Upper lobe of left lung (tissue), 6 donors: ENCODE results near the gene FAXDC2. TPM values are rescaled to one million over a fixed set of nuclear protein-coding genes. Genes with fewer than 3 reads are reported as not detected.
"Not testable (repeated sequence)": the region's sequence is repeated elsewhere in the genome, so short reads cannot be mapped to it uniquely, and the experiment has no call there.

ENCODE experiments used
- ATAC-seq, 2 donors: fragments of 200-7000 bp; cut with Tn5 transposase; one replicate each; pipeline ENCODE4 v1.9.1; 2022; ENCODE audit warnings: mild to moderate bottlenecking in 2 of 2, moderate library complexity in 2 of 2; ENCODE audit not compliant: low FRiP score in 2 of 2
- DNase-seq, 2 donors: peaks; one replicate each; pipeline ENCODE4 v3.0.0-alpha.2; 2019 to 2020
- H3K27ac ChIP-seq, 4 donors: fragments of 200-600 bp; sonication (generic); one replicate each; pipeline ENCODE4 v1.5.1; 2016 to 2019
- H3K27me3 ChIP-seq, 4 donors: fragments of 200-600 bp; sonication (generic); one replicate each; pipeline ENCODE4 v1.5.1; 2017 to 2019
- H3K36me3 ChIP-seq, 4 donors: fragments of 200-600 bp; sonication (generic); one replicate each; pipeline ENCODE4 v1.5.1; 2016 to 2019
- H3K4me1 ChIP-seq, 4 donors: fragments of 200-600 bp; sonication (generic); one replicate each; pipeline ENCODE4 v1.5.1; 2018 to 2019
- H3K4me3 ChIP-seq, 4 donors: fragments of 200-600 bp; sonication (generic); one replicate each; pipeline ENCODE4 v1.5.1; 2017 to 2019; ENCODE audit warnings: mild to moderate bottlenecking in 2 of 4, moderate library complexity in 1 of 4
- H3K9me3 ChIP-seq, 4 donors: fragments of 200-600 bp; sonication (generic); one replicate each; pipeline ENCODE4 v1.5.1; 2018 to 2019
- CTCF ChIP-seq, 6 experiments: fragments of 450-650 bp in 4 of 6; fragments of 200-600 bp in 2 of 6; sonication (generic) in 2 of 6; IDR thresholded peaks; one replicate each; pipeline ENCODE4 v1.5.1; 2016 to 2019; ENCODE audit warnings: antibody characterized with exemption in 6 of 6
- EP300 ChIP-seq, 4 donors: sonication (generic); formaldehyde crosslinking; IDR thresholded peaks; one replicate each; pipeline ENCODE4 v1.5.1; 2017; ENCODE audit warnings: antibody characterized with exemption in 4 of 4, control low read depth in 2 of 4
- POLR2A ChIP-seq, 4 donors: fragments of 450-650 bp; IDR thresholded peaks; one replicate each; pipeline ENCODE4 v1.5.1; 2016 to 2017; ENCODE audit warnings: antibody characterized with exemption in 4 of 4, mild to moderate bottlenecking in 2 of 4
- POLR2AphosphoS5 ChIP-seq, 2 donors: sonication (generic); formaldehyde crosslinking; IDR thresholded peaks; one replicate each; pipeline ENCODE4 v1.5.1; 2017; ENCODE audit warnings: antibody characterized with exemption in 2 of 2
- WGBS, 2 donors: methylation state at CpG; one replicate each; pipeline ENCODE4 v1.1.5; 2017 to 2018; 5-methylcytosine and 5-hydroxymethylcytosine counted together
- total RNA-seq, 6 donors: library from RNA; depleted of rRNA in 4 of 6; stranded (reverse); fragments of >200 nt in 4 of 6; gene quantifications; one replicate each; pipeline versions ENCODE4 v1.1.0 to v1.2.1, GENCODE V29; 2016 to 2021
- donor health status: DM: no; HTN: no; CAD: no; lungs with moderate emphysema.
- donor health status: DM: no; HTN: yes; CAD: no; lungs with severe emphysema.

The FAXDC2 gene
- total RNA-seq, 6 donors from 2014 or later, result 41.7 to 147 (median 60.2) TPM

GRCh38 chr5:154823605-154824004 is 26.8 kb downstream of the FAXDC2 start:
- Histone ChIP-seq H3K9me3 (no peaks in the 10 kb centered on the region), H3K36me3 (peaks cover 9 to 72% (median 48%) of the 10 kb centered on the region in 4 donors), H3K4me1 (peaks cover 0 to 5% (median 0%) of the 10 kb centered on the region in 4 donors), H3K27ac (no peak overlapping the region), H3K27me3 (no peaks in the 10 kb centered on the region), H3K4me3 (no peak overlapping the region)
- ATAC-seq (no peak), DNase-seq (no peak)
- 94 to 96% methylated on average over 4 of the region's 4 CpGs for WGBS, 2 donors
- TF ChIP-seq CTCF (IDR thresholded peaks at IDR 0.05) (no peak), POLR2AphosphoS5 (IDR thresholded peaks at IDR 0.05) (no peak), EP300 (IDR thresholded peaks at IDR 0.05) (no peak), POLR2A (IDR thresholded peaks at IDR 0.05) (no peak)

- H3K4me3 ChIP-seq, DNase-seq, H3K27ac ChIP-seq, H3K4me1 ChIP-seq, H3K9me3 ChIP-seq, H3K27me3 ChIP-seq, ATAC-seq: not testable (repeated sequence)
- 95 to 97% methylated on average over 4 to 5 of the region's 5 CpGs for WGBS, 2 donors
- H3K36me3 ChIP-seq, result peaks cover 9 to 74% (median 49%) of the 10 kb centered on the region in 4 donors
Measured at GRCh38 chr5:154822896-154823295, 27.5 kb downstream of the FAXDC2 start.

GRCh38 chr5:154820383-154820782 is 30.0 kb downstream of the FAXDC2 start:
- DNase-seq, result no peak
- Histone ChIP-seq H3K27ac (no peak overlapping the region), H3K36me3 (peaks cover 9 to 91% (median 65%) of the 10 kb centered on the region in 4 donors), H3K4me1 (peaks cover 0 to 5% (median 0%) of the 10 kb centered on the region in 4 donors), H3K27me3 (no peaks in the 10 kb centered on the region), H3K9me3 (no peaks in the 10 kb centered on the region), H3K4me3 (no peak overlapping the region)
- no peak for TF ChIP-seq EP300 (IDR thresholded peaks at IDR 0.05)
- TF ChIP-seq POLR2A (IDR thresholded peaks at IDR 0.05), result no peak
- no peak for TF ChIP-seq POLR2AphosphoS5 (IDR thresholded peaks at IDR 0.05)
- no peak for TF ChIP-seq CTCF (IDR thresholded peaks at IDR 0.05)
- WGBS, 2 donors, result 97 to 100% methylated on average over 4 to 5 of the region's 5 CpGs
- no peak for ATAC-seq

- no peaks in the 10 kb centered on the region for H3K27me3 ChIP-seq
- no peak for TF ChIP-seq POLR2AphosphoS5 (IDR thresholded peaks at IDR 0.05)
- no peak for TF ChIP-seq CTCF (IDR thresholded peaks at IDR 0.05)
- no peak for TF ChIP-seq EP300 (IDR thresholded peaks at IDR 0.05)
- no peak for TF ChIP-seq POLR2A (IDR thresholded peaks at IDR 0.05)
- H3K36me3 ChIP-seq, result peaks cover 12 to 92% (median 72%) of the 10 kb centered on the region in 4 donors
- ATAC-seq (no peak), DNase-seq (no peak)
- no peak overlapping the region for H3K4me3 ChIP-seq
- no peak overlapping the region for H3K27ac ChIP-seq
- WGBS, 2 donors, result 73 to 85% methylated on average over 4 to 7 of the region's 7 CpGs
- H3K9me3 ChIP-seq, result no peaks in the 10 kb centered on the region
- peaks cover 0 to 5% (median 0%) of the 10 kb centered on the region in 4 donors for H3K4me1 ChIP-seq
Measured at GRCh38 chr5:154819546-154819945, 30.9 kb downstream of the FAXDC2 start.

- no peak for TF ChIP-seq POLR2AphosphoS5 (IDR thresholded peaks at IDR 0.05)
- no peak for DNase-seq
- Histone ChIP-seq H3K27me3 (no peaks in the 10 kb centered on the region), H3K9me3 (no peaks in the 10 kb centered on the region), H3K4me1 (peaks cover 0 to 5% (median 2%) of the 10 kb centered on the region in 4 donors), H3K4me3 (no peak overlapping the region), H3K27ac (peak overlapping the region in 1 of 4 donors; percentile 59), H3K36me3 (peaks cover 12 to 92% (median 73%) of the 10 kb centered on the region in 4 donors)
- 76 to 77% methylated on average over 2 of the region's 2 CpGs for WGBS, 2 donors
- ATAC-seq, result no peak
Measured at GRCh38 chr5:154818471-154819116, 31.8 kb downstream of the FAXDC2 start.

- peaks cover 12 to 92% (median 71%) of the 10 kb centered on the region in 4 donors for H3K36me3 ChIP-seq
- H3K27me3 ChIP-seq, result no peaks in the 10 kb centered on the region
- no peaks in the 10 kb centered on the region for H3K9me3 ChIP-seq
- peak overlapping the region in 1 of 4 donors; percentile 59 for H3K27ac ChIP-seq
- DNase-seq, result no peak
- 88 to 90% methylated on average over 6 of the region's 6 CpGs for WGBS, 2 donors
- no peak for TF ChIP-seq POLR2AphosphoS5 (IDR thresholded peaks at IDR 0.05)
- no peak for TF ChIP-seq EP300 (IDR thresholded peaks at IDR 0.05)
- TF ChIP-seq CTCF (IDR thresholded peaks at IDR 0.05), result no peak
- no peak for TF ChIP-seq POLR2A (IDR thresholded peaks at IDR 0.05)
- no peak for ATAC-seq
- peaks cover 0 to 5% (median 2%) of the 10 kb centered on the region in 4 donors for H3K4me1 ChIP-seq
- H3K4me3 ChIP-seq, result no peak overlapping the region
Measured at GRCh38 chr5:154817815-154818214, 32.6 kb downstream of the FAXDC2 start.
